ENCODE data around the gene NR1H2. TPM values are rescaled to one million over a fixed set of nuclear protein-coding genes. Genes with fewer than 3 reads are reported as not detected.

NR1H2 gene
- total RNA-seq, 2 donors from 2014 or later = 40.4 to 42.7 TPM

DNA sequence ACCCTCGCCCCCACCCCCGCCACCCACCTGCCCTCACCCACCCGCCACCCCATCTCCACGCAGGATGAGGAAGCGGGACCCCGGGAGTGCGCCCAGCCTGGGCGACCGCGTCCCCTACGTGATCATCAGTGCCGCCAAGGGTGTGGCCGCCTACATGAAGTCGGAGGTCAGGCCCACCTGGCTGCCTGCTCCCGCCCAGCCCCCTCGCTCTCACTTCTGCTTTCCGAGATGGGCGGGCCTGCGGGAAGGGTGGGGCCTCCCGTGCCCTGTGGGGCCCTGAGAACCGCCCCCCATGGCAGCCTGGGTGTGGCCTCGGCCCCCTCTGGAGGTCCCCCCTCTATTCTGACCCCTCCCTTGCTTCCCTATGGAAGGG lies 39.4 kb downstream of the NR1H2 start:
- Mint-ChIP-seq H3K4me3 (no peak overlapping the region), H3K36me3 (ENCODE audit: low read depth) (peaks cover 22% of the 10 kb centered on the region), H3K4me1 (peaks cover 13% of the 10 kb centered on the region), H3K9me3 (no peaks in the 10 kb centered on the region), H3K27me3 (ENCODE audit: insufficient read depth) (peaks cover 13% of the 10 kb centered on the region), H3K27ac (no peak overlapping the region)
- TF ChIP-seq, protein P1, sequence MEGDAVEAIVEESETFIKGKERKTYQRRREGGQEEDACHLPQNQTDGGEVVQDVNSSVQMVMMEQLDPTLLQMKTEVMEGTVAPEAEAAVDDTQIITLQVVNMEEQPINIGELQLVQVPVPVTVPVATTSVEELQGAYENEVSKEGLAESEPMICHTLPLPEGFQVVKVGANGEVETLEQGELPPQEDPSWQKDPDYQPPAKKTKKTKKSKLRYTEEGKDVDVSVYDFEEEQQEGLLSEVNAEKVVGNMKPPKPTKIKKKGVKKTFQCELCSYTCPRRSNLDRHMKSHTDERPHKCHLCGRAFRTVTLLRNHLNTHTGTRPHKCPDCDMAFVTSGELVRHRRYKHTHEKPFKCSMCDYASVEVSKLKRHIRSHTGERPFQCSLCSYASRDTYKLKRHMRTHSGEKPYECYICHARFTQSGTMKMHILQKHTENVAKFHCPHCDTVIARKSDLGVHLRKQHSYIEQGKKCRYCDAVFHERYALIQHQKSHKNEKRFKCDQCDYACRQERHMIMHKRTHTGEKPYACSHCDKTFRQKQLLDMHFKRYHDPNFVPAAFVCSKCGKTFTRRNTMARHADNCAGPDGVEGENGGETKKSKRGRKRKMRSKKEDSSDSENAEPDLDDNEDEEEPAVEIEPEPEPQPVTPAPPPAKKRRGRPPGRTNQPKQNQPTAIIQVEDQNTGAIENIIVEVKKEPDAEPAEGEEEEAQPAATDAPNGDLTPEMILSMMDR (conservative IDR thresholded peaks at IDR 0.05) = no peak
- no peak overlapping the region for H3K4me3 ChIP-seq (ENCODE audit: low read length)
- peaks cover 7% of the 10 kb centered on the region for H3K36me3 ChIP-seq (ENCODE audit: control insufficient read depth, insufficient read depth, low read length)
- H3K4me1 ChIP-seq (ENCODE audit: control insufficient read depth, insufficient read depth, low read length) = no peaks in the 10 kb centered on the region
- H3K27me3 ChIP-seq (ENCODE audit: control insufficient read depth, insufficient read depth, low read length, poor library complexity, severe bottlenecking) = peaks cover 22% of the 10 kb centered on the region
- H3K9me3 ChIP-seq (ENCODE audit: control insufficient read depth, low read length) = no peaks in the 10 kb centered on the region
- H3K9ac ChIP-seq (ENCODE audit: extremely low read depth, low read length, poor library complexity, severe bottlenecking) = no peak overlapping the region
- H3K27ac ChIP-seq (ENCODE audit: low read depth, low read length) = no peak overlapping the region
- 92 to 95% methylated on average over 10 to 20 of the region's 22 CpGs for WGBS, 2 experiments (ENCODE audit: insufficient coverage in 1 of 2, insufficient read length in 1 of 2)
- DNase-seq = no peak

DNA sequence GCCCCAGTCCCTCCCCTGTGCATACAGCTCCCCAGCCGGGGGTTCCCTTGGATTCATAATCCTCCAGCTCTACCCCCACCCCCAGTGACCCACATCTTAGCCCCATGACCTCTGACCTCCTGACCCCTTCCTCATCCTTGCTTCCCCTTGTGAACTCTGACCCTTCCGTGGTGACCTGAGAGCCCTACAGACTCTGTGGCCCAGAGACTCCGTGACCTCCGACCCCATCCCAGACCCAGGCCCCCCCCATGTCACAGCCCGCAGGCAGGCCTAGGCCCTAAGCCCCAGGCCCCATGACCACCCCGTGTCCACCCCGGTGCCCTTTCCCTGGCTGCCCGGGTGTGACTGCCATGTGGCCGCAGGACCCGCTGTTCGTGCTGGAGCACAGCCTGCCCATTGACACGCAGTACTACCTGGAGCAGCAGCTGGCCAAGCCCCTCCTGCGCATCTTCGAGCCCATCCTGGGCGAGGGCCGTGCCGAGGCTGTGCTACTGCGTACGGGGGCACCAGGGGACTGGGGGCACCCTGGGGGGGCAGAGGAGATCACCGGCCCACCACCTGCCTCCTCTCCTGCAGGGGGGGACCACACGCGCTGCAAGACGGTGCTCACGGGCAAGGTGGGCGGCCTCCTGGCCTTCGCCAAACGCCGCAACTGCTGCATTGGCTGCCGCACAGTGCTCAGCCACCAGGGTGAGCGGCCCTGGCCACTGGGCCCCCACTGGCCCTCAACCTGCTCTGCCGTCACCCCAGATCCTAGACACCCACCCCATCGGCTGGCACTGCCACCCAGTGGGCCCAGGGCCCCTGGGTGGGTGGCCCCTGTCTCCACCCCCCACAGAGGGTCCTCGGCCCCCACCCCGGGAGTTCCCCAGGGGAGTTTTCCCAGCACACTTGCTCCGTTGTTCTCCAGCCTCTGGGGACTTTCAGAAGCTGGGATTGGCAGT lies 40.0 kb downstream of the NR1H2 start:
- peaks cover 13% of the 10 kb centered on the region for H3K4me1 Mint-ChIP-seq

DNA sequence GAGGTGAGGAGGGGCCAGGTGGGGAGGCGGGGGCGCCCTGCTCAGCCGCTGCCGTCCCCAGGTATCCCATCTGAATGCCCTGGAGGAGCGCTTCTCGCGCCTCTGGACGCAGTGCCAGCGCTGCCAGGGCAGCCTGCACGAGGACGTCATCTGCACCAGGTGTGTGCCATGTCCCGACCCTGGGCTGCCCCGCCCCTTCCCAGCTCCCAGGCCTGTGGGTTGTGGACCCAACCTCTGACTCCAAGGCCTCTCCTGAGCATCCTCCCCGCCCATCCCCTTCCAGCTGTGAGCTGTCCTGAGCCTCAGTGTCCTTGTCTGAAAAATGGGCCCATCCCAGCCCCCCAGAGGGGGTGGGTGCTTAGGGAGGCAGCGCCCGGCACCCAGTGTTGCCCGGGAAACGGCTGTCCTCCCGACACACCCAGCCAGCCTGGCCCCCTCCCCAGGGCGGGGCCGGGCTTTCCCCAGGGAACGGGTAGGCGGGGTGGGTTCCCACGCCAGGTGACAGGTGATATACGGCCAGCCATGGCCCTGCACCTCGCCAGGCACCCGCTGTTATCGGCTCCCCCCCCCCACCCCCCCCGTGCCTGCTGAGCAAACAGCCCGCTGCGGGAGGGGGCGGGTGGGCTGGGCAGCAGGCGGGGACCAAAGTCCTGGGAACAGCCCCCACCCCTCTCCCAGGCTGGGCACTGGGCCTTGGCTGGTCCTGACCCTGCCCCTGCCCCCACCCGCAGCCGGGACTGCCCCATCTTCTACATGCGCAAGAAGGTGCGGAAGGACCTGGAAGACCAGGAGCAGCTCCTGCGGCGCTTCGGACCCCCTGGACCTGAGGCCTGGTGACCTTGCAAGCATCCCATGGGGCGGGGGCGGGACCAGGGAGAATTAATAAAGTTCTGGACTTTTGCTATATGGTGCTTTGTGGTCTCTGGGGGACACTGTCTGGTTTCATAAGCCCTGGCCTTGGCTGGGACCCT lies 41.1 kb downstream of the NR1H2 start:
- Histone ChIP-seq H3K27me3 (ENCODE audit: control insufficient read depth, insufficient read depth, low read length, poor library complexity, severe bottlenecking) (peaks cover 22% of the 10 kb centered on the region), H3K9me3 (ENCODE audit: control insufficient read depth, low read length) (no peaks in the 10 kb centered on the region), H3K4me3 (ENCODE audit: low read length) (no peak overlapping the region), H3K9ac (ENCODE audit: extremely low read depth, low read length, poor library complexity, severe bottlenecking) (no peak overlapping the region), H3K36me3 (ENCODE audit: control insufficient read depth, insufficient read depth, low read length) (peaks cover 7% of the 10 kb centered on the region), H3K4me1 (ENCODE audit: control insufficient read depth, insufficient read depth, low read length) (no peaks in the 10 kb centered on the region), H3K27ac (ENCODE audit: low read depth, low read length) (no peak overlapping the region)
- Mint-ChIP-seq H3K27ac (no peak overlapping the region), H3K9me3 (no peaks in the 10 kb centered on the region), H3K4me3 (no peak overlapping the region), H3K36me3 (ENCODE audit: low read depth) (peaks cover 16% of the 10 kb centered on the region), H3K27me3 (ENCODE audit: insufficient read depth) (peaks cover 13% of the 10 kb centered on the region), H3K4me1 (peaks cover 13% of the 10 kb centered on the region)
- 87 to 90% methylated on average over 17 to 37 of the region's 42 CpGs for WGBS, 2 experiments (ENCODE audit: insufficient coverage in 1 of 2, insufficient read length in 1 of 2)
- TF ChIP-seq, protein P1 (conservative IDR thresholded peaks at IDR 0.05) = no peak
- no peak for DNase-seq

More for the DNA sequence above, 40.0 kb downstream of the NR1H2 start:
- H3K4me3 Mint-ChIP-seq = no peak overlapping the region
- no peak overlapping the region for H3K9ac ChIP-seq (ENCODE audit: extremely low read depth, low read length, poor library complexity, severe bottlenecking)
- H3K27me3 ChIP-seq (ENCODE audit: control insufficient read depth, insufficient read depth, low read length, poor library complexity, severe bottlenecking) = peaks cover 22% of the 10 kb centered on the region
- no peak overlapping the region for H3K4me3 ChIP-seq (ENCODE audit: low read length)
- 95 to 99% methylated on average over 23 to 35 of the region's 35 CpGs for WGBS, 2 experiments (ENCODE audit: insufficient coverage in 1 of 2, insufficient read length in 1 of 2)
- no peak for DNase-seq
- H3K9me3 ChIP-seq (ENCODE audit: control insufficient read depth, low read length) = no peaks in the 10 kb centered on the region
- H3K9me3 Mint-ChIP-seq = no peaks in the 10 kb centered on the region
- H3K27ac ChIP-seq (ENCODE audit: low read depth, low read length) = no peak overlapping the region
- H3K27ac Mint-ChIP-seq = no peak overlapping the region
- H3K36me3 ChIP-seq (ENCODE audit: control insufficient read depth, insufficient read depth, low read length) = peaks cover 7% of the 10 kb centered on the region
- TF ChIP-seq, protein P1 (conservative IDR thresholded peaks at IDR 0.05) = no peak
- H3K36me3 Mint-ChIP-seq (ENCODE audit: low read depth) = peaks cover 19% of the 10 kb centered on the region
- H3K4me1 ChIP-seq (ENCODE audit: control insufficient read depth, insufficient read depth, low read length) = no peaks in the 10 kb centered on the region
- peaks cover 13% of the 10 kb centered on the region for H3K27me3 Mint-ChIP-seq (ENCODE audit: insufficient read depth)

Measured in endodermal cell (in vitro differentiated cells).